ENCODE data around the gene ASIC3.

ASIC3 gene

DNA sequence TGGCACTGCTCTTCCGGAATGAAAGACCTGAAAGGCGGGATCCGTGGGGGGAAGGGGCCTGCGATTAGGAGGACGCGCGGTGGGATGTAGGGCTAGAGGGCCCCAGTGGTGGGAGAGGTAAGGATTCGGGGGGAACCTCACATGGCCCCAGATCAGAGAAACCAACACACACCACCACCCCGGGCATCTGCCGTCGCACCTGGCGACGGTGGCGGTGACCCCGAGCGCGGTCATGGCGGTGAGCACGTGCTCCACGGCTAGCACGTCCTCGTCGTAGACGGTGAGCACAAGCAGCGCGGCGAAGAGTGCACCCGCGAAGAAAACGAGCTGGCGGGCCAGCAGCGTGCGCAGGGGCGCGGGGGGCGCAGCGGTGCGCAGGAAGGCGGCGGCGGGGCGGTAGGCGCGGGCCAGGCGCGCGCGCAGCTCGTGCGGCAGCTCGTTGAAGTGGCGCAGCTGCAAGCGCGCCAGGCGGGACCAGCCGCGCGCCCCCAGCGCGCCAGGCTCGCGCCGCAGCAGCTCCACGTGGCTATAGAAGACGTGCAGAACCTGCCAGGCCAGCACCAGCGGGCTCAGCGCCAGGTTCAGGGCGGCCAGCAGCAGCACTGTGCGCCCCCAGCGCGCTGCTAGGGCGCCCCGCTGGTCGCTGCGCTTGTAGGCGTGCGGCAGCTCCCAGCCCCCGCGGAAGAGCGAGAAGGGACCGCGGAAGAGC is 29.8 kb upstream of the ASIC3 start:
- Histone ChIP-seq H3K9me3 (ENCODE audit: insufficient read depth, low read depth, low read length) (no peaks in the 10 kb centered on the region), H4K20me1 (ENCODE audit: insufficient read depth, low read length, poor library complexity, severe bottlenecking) (no peaks in the 10 kb centered on the region), H3K27me3 (ENCODE audit: insufficient read depth, low read length, poor library complexity, severe bottlenecking) (no peaks in the 10 kb centered on the region), H3K4me1 (ENCODE audit: insufficient read depth, low read length, poor library complexity, severe bottlenecking) (peaks cover 23% of the 10 kb centered on the region), H2AFZ (ENCODE audit: low read length) (peak overlapping the region; percentile 80), H3K36me3 (ENCODE audit: insufficient read depth, low read length) (no peaks in the 10 kb centered on the region), H3K9me2 (replicated peaks; ENCODE audit: low read depth, low read length) (no peaks in the 10 kb centered on the region), H3K4me2 (ENCODE audit: low read depth, low read length, poor library complexity, severe bottlenecking) (peak overlapping the region; percentile 74), H3K4me3 (ENCODE audit: low read length, poor library complexity, severe bottlenecking) (peak overlapping the region; percentile 67), H3K79me2 (ENCODE audit: insufficient read depth, low read length) (no peaks in the 10 kb centered on the region), H3K9ac (ENCODE audit: low read depth, low read length, poor library complexity, severe bottlenecking) (peak overlapping the region; percentile 57), H3F3A (ENCODE audit: low read depth) (no peaks in the 10 kb centered on the region)
- TF ChIP-seq, protein P1, sequence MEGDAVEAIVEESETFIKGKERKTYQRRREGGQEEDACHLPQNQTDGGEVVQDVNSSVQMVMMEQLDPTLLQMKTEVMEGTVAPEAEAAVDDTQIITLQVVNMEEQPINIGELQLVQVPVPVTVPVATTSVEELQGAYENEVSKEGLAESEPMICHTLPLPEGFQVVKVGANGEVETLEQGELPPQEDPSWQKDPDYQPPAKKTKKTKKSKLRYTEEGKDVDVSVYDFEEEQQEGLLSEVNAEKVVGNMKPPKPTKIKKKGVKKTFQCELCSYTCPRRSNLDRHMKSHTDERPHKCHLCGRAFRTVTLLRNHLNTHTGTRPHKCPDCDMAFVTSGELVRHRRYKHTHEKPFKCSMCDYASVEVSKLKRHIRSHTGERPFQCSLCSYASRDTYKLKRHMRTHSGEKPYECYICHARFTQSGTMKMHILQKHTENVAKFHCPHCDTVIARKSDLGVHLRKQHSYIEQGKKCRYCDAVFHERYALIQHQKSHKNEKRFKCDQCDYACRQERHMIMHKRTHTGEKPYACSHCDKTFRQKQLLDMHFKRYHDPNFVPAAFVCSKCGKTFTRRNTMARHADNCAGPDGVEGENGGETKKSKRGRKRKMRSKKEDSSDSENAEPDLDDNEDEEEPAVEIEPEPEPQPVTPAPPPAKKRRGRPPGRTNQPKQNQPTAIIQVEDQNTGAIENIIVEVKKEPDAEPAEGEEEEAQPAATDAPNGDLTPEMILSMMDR (conservative IDR thresholded peaks at IDR 0.05; ENCODE audit: low read length) = no peak
- no peak for TF ChIP-seq EZH2phosphoT487 (IDR thresholded peaks at IDR 0.05; ENCODE audit: borderline replicate concordance)

DNA sequence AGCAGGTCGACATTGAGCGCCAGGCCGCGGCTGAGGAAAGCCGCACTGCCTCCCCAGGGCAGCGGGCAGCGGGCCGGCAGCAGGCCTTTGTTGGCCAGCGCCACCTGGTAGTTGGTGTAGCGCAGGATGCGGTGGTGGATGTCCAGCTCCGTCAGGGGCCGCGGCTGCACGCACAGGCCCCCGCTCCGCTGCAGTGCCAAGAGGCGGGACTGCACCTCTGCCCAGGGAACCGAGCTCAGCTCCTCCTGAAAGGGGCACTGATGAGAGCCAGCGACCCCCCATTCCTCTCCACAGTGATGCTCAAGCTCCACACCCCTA is 29.2 kb upstream of the ASIC3 start:
- no peaks in the 10 kb centered on the region for H3K9me2 ChIP-seq (replicated peaks; ENCODE audit: low read depth, low read length)
- H3K36me3 ChIP-seq (ENCODE audit: insufficient read depth, low read length) = no peaks in the 10 kb centered on the region
- H3F3A ChIP-seq (ENCODE audit: low read depth) = no peaks in the 10 kb centered on the region
- no peaks in the 10 kb centered on the region for H3K79me2 ChIP-seq (ENCODE audit: insufficient read depth, low read length)
- H4K20me1 ChIP-seq (ENCODE audit: insufficient read depth, low read length, poor library complexity, severe bottlenecking) = no peaks in the 10 kb centered on the region
- H3K9ac ChIP-seq (ENCODE audit: low read depth, low read length, poor library complexity, severe bottlenecking) = no peak overlapping the region
- TF ChIP-seq, protein P1 (conservative IDR thresholded peaks at IDR 0.05; ENCODE audit: low read length) = no peak
- TF ChIP-seq EZH2phosphoT487 (IDR thresholded peaks at IDR 0.05; ENCODE audit: borderline replicate concordance) = no peak
- H3K4me3 ChIP-seq (ENCODE audit: low read length, poor library complexity, severe bottlenecking) = no peak overlapping the region
- no peaks in the 10 kb centered on the region for H3K27me3 ChIP-seq (ENCODE audit: insufficient read depth, low read length, poor library complexity, severe bottlenecking)
- no peak overlapping the region for H3K4me2 ChIP-seq (ENCODE audit: low read depth, low read length, poor library complexity, severe bottlenecking)
- H2AFZ ChIP-seq (ENCODE audit: low read length) = no peak overlapping the region
- peaks cover 23% of the 10 kb centered on the region for H3K4me1 ChIP-seq (ENCODE audit: insufficient read depth, low read length, poor library complexity, severe bottlenecking)
- no peaks in the 10 kb centered on the region for H3K9me3 ChIP-seq (ENCODE audit: insufficient read depth, low read depth, low read length)

DNA sequence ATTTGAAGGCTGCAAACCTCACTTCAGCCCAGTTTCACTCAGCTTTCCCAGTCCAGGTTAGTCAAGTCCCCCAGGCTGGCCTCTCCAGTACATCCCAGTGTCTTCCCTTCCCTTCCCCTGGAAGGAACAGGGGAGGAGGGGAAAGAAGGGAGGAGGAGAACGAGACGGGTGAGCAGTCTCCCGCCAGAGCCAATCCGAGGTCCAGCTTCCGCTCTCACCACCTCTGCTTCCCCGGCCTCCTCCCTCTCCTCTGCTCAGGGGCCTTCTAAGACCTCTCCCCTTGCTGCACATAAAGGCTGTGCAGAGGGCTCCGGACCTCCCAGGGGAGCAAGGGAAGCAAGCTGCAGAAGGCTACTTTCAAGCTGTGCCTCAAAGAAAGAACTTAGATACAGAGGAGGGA is 28.1 kb upstream of the ASIC3 start:
- Histone ChIP-seq H3K36me3 (ENCODE audit: insufficient read depth, low read length) (no peaks in the 10 kb centered on the region), H2AFZ (ENCODE audit: low read length) (no peak overlapping the region), H3F3A (ENCODE audit: low read depth) (no peaks in the 10 kb centered on the region), H3K9me2 (replicated peaks; ENCODE audit: low read depth, low read length) (no peaks in the 10 kb centered on the region), H3K9ac (ENCODE audit: low read depth, low read length, poor library complexity, severe bottlenecking) (no peak overlapping the region), H3K27me3 (ENCODE audit: insufficient read depth, low read length, poor library complexity, severe bottlenecking) (no peaks in the 10 kb centered on the region), H4K20me1 (ENCODE audit: insufficient read depth, low read length, poor library complexity, severe bottlenecking) (no peaks in the 10 kb centered on the region), H3K4me2 (ENCODE audit: low read depth, low read length, poor library complexity, severe bottlenecking) (no peak overlapping the region), H3K4me3 (ENCODE audit: low read length, poor library complexity, severe bottlenecking) (no peak overlapping the region), H3K4me1 (ENCODE audit: insufficient read depth, low read length, poor library complexity, severe bottlenecking) (peaks cover 15% of the 10 kb centered on the region), H3K79me2 (ENCODE audit: insufficient read depth, low read length) (no peaks in the 10 kb centered on the region), H3K9me3 (ENCODE audit: insufficient read depth, low read depth, low read length) (no peaks in the 10 kb centered on the region)
- TF ChIP-seq EZH2phosphoT487 (IDR thresholded peaks at IDR 0.05; ENCODE audit: borderline replicate concordance) = no peak
- TF ChIP-seq, protein P1 (conservative IDR thresholded peaks at IDR 0.05; ENCODE audit: low read length) = no peak
